Measurements from ENCODE around the gene SIK3. TPM values are rescaled to one million over a fixed set of nuclear protein-coding genes. Genes with fewer than 3 reads are reported as not detected.

The SIK3 gene
- polyA plus RNA-seq, 6 donors from 2014 or later = 27.7 to 52.1 (median 35.6) TPM

GRCh38 chr11:116930177-116930576 is 168.1 kb downstream of the SIK3 start:
- Mint-ChIP-seq H3K27ac (peak overlapping the region; percentile 95 to 99 (median 98)), H3K27me3 (no peaks in the 10 kb centered on the region), H3K36me3 (peaks cover 6 to 13% of the 10 kb centered on the region in 2 donors), H3K4me1 (peaks cover 63 to 95% (median 80%) of the 10 kb centered on the region in 3 donors), H3K4me3 (peak overlapping the region; percentile 62 to 90 (median 80)), H3K9me3 (no peaks in the 10 kb centered on the region)
- ATAC-seq (ENCODE audit: low read depth in 2 of 2) = no peak
- no peak for DNase-seq

- no peaks in the 10 kb centered on the region for H3K9me3 Mint-ChIP-seq
- no peak for ATAC-seq (ENCODE audit: low read depth in 2 of 2)
- peaks cover 6 to 19% of the 10 kb centered on the region in 2 donors for H3K36me3 Mint-ChIP-seq
- H3K27ac Mint-ChIP-seq = peak overlapping the region; percentile 95 to 99 (median 98)
- peak overlapping the region; percentile 62 to 90 (median 80) for H3K4me3 Mint-ChIP-seq
- no peak for DNase-seq
- peaks cover 69 to 99% (median 83%) of the 10 kb centered on the region in 3 donors for H3K4me1 Mint-ChIP-seq
- no peaks in the 10 kb centered on the region for H3K27me3 Mint-ChIP-seq
These were observed 168.7 kb downstream of the SIK3 start for GRCh38 chr11:116929414-116930090.

- Mint-ChIP-seq H3K27me3 (no peaks in the 10 kb centered on the region), H3K4me1 (peaks cover 65 to 99% (median 80%) of the 10 kb centered on the region in 3 donors), H3K4me3 (peak overlapping the region; percentile 22 to 87 (median 74)), H3K27ac (peak overlapping the region; percentile 97 to 99 (median 98)), H3K9me3 (no peaks in the 10 kb centered on the region), H3K36me3 (peaks cover 4 to 12% of the 10 kb centered on the region in 2 donors)
- DNase-seq (no peak), ATAC-seq (ENCODE audit: low read depth in 2 of 2) (no peak)
These were observed 169.4 kb downstream of the SIK3 start for GRCh38 chr11:116928845-116929244.

GRCh38 chr11:116928102-116928777 is 170.0 kb downstream of the SIK3 start:
- peaks cover 60 to 99% (median 80%) of the 10 kb centered on the region in 3 donors for H3K4me1 Mint-ChIP-seq
- peaks cover 0 to 7% of the 10 kb centered on the region in 2 donors for H3K36me3 Mint-ChIP-seq
- no peaks in the 10 kb centered on the region for H3K27me3 Mint-ChIP-seq
- DNase-seq (peak; percentile 82), ATAC-seq (ENCODE audit: low read depth in 2 of 2) (peak; percentile 73 to 77)
- peak overlapping the region; percentile 97 to 99 (median 98) for H3K27ac Mint-ChIP-seq
- peak overlapping the region; percentile 16 to 87 (median 74) for H3K4me3 Mint-ChIP-seq
- H3K9me3 Mint-ChIP-seq = no peaks in the 10 kb centered on the region

- peak overlapping the region; percentile 97 to 99 (median 98) for H3K27ac Mint-ChIP-seq
- DNase-seq (peak; percentile 70), ATAC-seq (ENCODE audit: low read depth in 2 of 2) (peak; percentile 37 to 48)
- H3K27me3 Mint-ChIP-seq = no peaks in the 10 kb centered on the region
- H3K9me3 Mint-ChIP-seq = no peaks in the 10 kb centered on the region
- H3K4me1 Mint-ChIP-seq = peaks cover 60 to 97% (median 77%) of the 10 kb centered on the region in 3 donors
- peak overlapping the region; percentile 48 to 87 (median 78) for H3K4me3 Mint-ChIP-seq
- H3K36me3 Mint-ChIP-seq = peaks cover 0 to 7% of the 10 kb centered on the region in 2 donors
These were observed 170.9 kb downstream of the SIK3 start for GRCh38 chr11:116927163-116927974.

- H3K36me3 Mint-ChIP-seq = peaks cover 14 to 16% of the 10 kb centered on the region in 2 donors
- H3K27me3 Mint-ChIP-seq = no peaks in the 10 kb centered on the region
- ATAC-seq (ENCODE audit: low read depth in 2 of 2) = peak; percentile 54 to 58
- H3K9me3 Mint-ChIP-seq = no peaks in the 10 kb centered on the region
- peak; percentile 68 for DNase-seq
- peaks cover 52 to 88% (median 58%) of the 10 kb centered on the region in 3 donors for H3K4me1 Mint-ChIP-seq
- H3K4me3 Mint-ChIP-seq = peak overlapping the region; percentile 66 to 90 (median 80)
- peak overlapping the region; percentile 93 to 99 (median 98) for H3K27ac Mint-ChIP-seq
These were observed 173.2 kb downstream of the SIK3 start for GRCh38 chr11:116925050-116925449.

- no peaks in the 10 kb centered on the region for H3K27me3 Mint-ChIP-seq
- H3K4me1 Mint-ChIP-seq = peaks cover 29 to 56% (median 32%) of the 10 kb centered on the region in 3 donors
- no peak overlapping the region for H3K4me3 Mint-ChIP-seq
- DNase-seq (no peak), ATAC-seq (ENCODE audit: low read depth in 2 of 2) (no peak)
- H3K36me3 Mint-ChIP-seq = peaks cover 8 to 14% of the 10 kb centered on the region in 2 donors
- no peaks in the 10 kb centered on the region for H3K9me3 Mint-ChIP-seq
- H3K27ac Mint-ChIP-seq = peak overlapping the region in 3 of 6 donors; percentile 35 to 76 (median 43)
These were observed 179.1 kb downstream of the SIK3 start for GRCh38 chr11:116918925-116919655.

- H3K36me3 Mint-ChIP-seq = peaks cover 8 to 14% of the 10 kb centered on the region in 2 donors
- no peak for DNase-seq
- ATAC-seq (ENCODE audit: low read depth in 2 of 2) = no peak
- H3K4me1 Mint-ChIP-seq = peaks cover 25 to 51% (median 33%) of the 10 kb centered on the region in 3 donors
- peak overlapping the region in 4 of 6 donors; percentile 4 to 93 (median 81) for H3K27ac Mint-ChIP-seq
- peak overlapping the region in 3 of 8 donors; percentile 62 to 87 (median 75) for H3K4me3 Mint-ChIP-seq
- no peaks in the 10 kb centered on the region for H3K27me3 Mint-ChIP-seq
- no peaks in the 10 kb centered on the region for H3K9me3 Mint-ChIP-seq
These were observed 180.6 kb downstream of the SIK3 start for GRCh38 chr11:116917632-116918031.

- ATAC-seq (ENCODE audit: low read depth in 2 of 2) (peak; percentile 85), DNase-seq (no peak)
- Mint-ChIP-seq H3K4me3 (peak overlapping the region in 5 of 8 donors; percentile 43 to 85 (median 62)), H3K36me3 (peaks cover 8 to 16% of the 10 kb centered on the region in 2 donors), H3K4me1 (peaks cover 21 to 46% (median 37%) of the 10 kb centered on the region in 3 donors), H3K27me3 (no peaks in the 10 kb centered on the region), H3K9me3 (no peaks in the 10 kb centered on the region), H3K27ac (peak overlapping the region in 5 of 6 donors; percentile 54 to 93 (median 75))
These were observed 181.3 kb downstream of the SIK3 start for GRCh38 chr11:116916886-116917285.

- no peaks in the 10 kb centered on the region for H3K27me3 Mint-ChIP-seq
- H3K4me1 Mint-ChIP-seq = peaks cover 21 to 47% (median 39%) of the 10 kb centered on the region in 3 donors
These were observed 182.2 kb downstream of the SIK3 start for GRCh38 chr11:116916052-116916451.

GRCh38 chr11:116913000-116913399 is 185.2 kb downstream of the SIK3 start:
- Mint-ChIP-seq H3K4me1 (peaks cover 21 to 52% (median 49%) of the 10 kb centered on the region in 3 donors), H3K9me3 (no peaks in the 10 kb centered on the region), H3K27me3 (no peaks in the 10 kb centered on the region), H3K27ac (peak overlapping the region in 3 of 6 donors; percentile 1 to 50 (median 33)), H3K4me3 (no peak overlapping the region), H3K36me3 (peaks cover 0 to 8% of the 10 kb centered on the region in 2 donors)
- DNase-seq (no peak), ATAC-seq (ENCODE audit: low read depth in 2 of 2) (no peak)

More at GRCh38 chr11:116916052-116916451, 182.2 kb downstream of the SIK3 start:
- DNase-seq = no peak
- Mint-ChIP-seq H3K9me3 (no peaks in the 10 kb centered on the region), H3K4me3 (peak overlapping the region in 2 of 8 donors; percentile 60 to 82), H3K27ac (peak overlapping the region in 4 of 6 donors; percentile 32 to 80 (median 65)), H3K36me3 (peaks cover 8 to 17% of the 10 kb centered on the region in 2 donors)
- ATAC-seq (ENCODE audit: low read depth in 2 of 2) = peak; percentile 29 to 33

GRCh38 chr11:116911976-116912734 is 186.1 kb downstream of the SIK3 start:
- Mint-ChIP-seq H3K36me3 (peaks cover 0 to 8% of the 10 kb centered on the region in 2 donors), H3K9me3 (no peaks in the 10 kb centered on the region), H3K27me3 (no peaks in the 10 kb centered on the region), H3K4me1 (peaks cover 16 to 46% (median 42%) of the 10 kb centered on the region in 3 donors), H3K4me3 (no peak overlapping the region), H3K27ac (peak overlapping the region in 2 of 6 donors; percentile 28 to 33)
- no peak for DNase-seq
- ATAC-seq (ENCODE audit: low read depth in 2 of 2) = no peak
